Suprapubic skin (tissue), 4 donors: Measurements from ENCODE around the gene CDH1. TPM values are rescaled to one million over a fixed set of nuclear protein-coding genes. Genes with fewer than 3 reads are reported as not detected.

Experiments
- DNase-seq, 2 donors: peaks; one replicate each; pipeline ENCODE4 v3.0.0-alpha.2; 2019; ENCODE audit warnings: low spot score in 2 of 2
- H3K27ac ChIP-seq: fragments of 200-600 bp; sonication (generic); one replicate; pipeline ENCODE4 v1.5.1; 2019
- H3K27me3 ChIP-seq: fragments of 200-600 bp; sonication (generic); one replicate; pipeline ENCODE4 v1.5.1; 2019
- H3K36me3 ChIP-seq: fragments of 200-600 bp; sonication (generic); one replicate; pipeline ENCODE4 v1.5.1; 2019
- H3K4me1 ChIP-seq: fragments of 200-600 bp; sonication (generic); one replicate; pipeline ENCODE4 v1.5.1; 2019
- H3K4me3 ChIP-seq: fragments of 200-600 bp; sonication (generic); one replicate; pipeline ENCODE4 v1.5.1; 2019; ENCODE audit warnings: mild to moderate bottlenecking
- H3K9me3 ChIP-seq: fragments of 200-600 bp; sonication (generic); one replicate; pipeline ENCODE4 v1.5.1; 2019
- EP300 ChIP-seq: sonication (generic); formaldehyde crosslinking; IDR thresholded peaks from one replicate; pipeline ENCODE4 v1.6.1; 2017; ENCODE audit warnings: antibody characterized with exemption
- POLR2A ChIP-seq, 2 donors: fragments of 450-650 bp; IDR thresholded peaks; one replicate each; pipeline ENCODE4 v1.6.1; 2017; ENCODE audit warnings: antibody characterized with exemption in 2 of 2, mild to moderate bottlenecking in 2 of 2, moderate library complexity in 2 of 2
- POLR2AphosphoS5 ChIP-seq, 3 donors: sonication (generic); formaldehyde crosslinking; IDR thresholded peaks; one replicate each; pipeline ENCODE4 v1.6.1; 2017; ENCODE audit warnings: antibody characterized with exemption in 3 of 3
- WGBS: methylation state at CpG from one replicate; pipeline ENCODE4 v1.1.5; 2018; 5-methylcytosine and 5-hydroxymethylcytosine counted together
- total RNA-seq, 4 donors: library from RNA; depleted of rRNA; stranded (reverse); fragments of >200 nt; gene quantifications; one replicate each; pipeline ENCODE4 v1.1.0, GENCODE V29; 2016
- TF ChIP-seq, protein P1 (sequence below), 2 donors: fragments of 200-600 bp in 1 of 2; fragments of 450-650 bp in 1 of 2; sonication (generic) in 1 of 2; IDR thresholded peaks; one replicate each; pipeline ENCODE4 v1.5.1; 2016 to 2019; ENCODE audit warnings: antibody characterized with exemption in 2 of 2, mild to moderate bottlenecking in 1 of 2, moderate library complexity in 1 of 2

Gene CDH1
- total RNA-seq, result 100 to 1,000 TPM; 175 to 248 (median 223) TPM

- Histone ChIP-seq H3K4me1 (peaks cover 35% of the 10 kb centered on the region), H3K27ac (peak within 1 kb of the TSS; percentile 87), H3K4me3 (peak within 1 kb of the TSS; percentile 60), H3K36me3 (no peaks in the 10 kb centered on the region), H3K27me3 (peaks cover 27% of the 10 kb centered on the region), H3K9me3 (no peaks in the 10 kb centered on the region)
- 4% methylated on average over 22 of the region's 63 CpGs for WGBS
- DNase-seq, result peak; percentile 84 to 90
- TF ChIP-seq EP300, result no peak
- peak in 1 of 2 donors; percentile 41 for TF ChIP-seq POLR2A (IDR thresholded peaks at IDR 0.05)
- peak in 1 of 3 donors; percentile 65 for TF ChIP-seq POLR2AphosphoS5 (IDR thresholded peaks at IDR 0.05)
These were observed at the start of gene CDH1 for GRCh38 chr16:68737046-68737729. Gene CDH1, plus strand, starts transcription at chr16:68737292. Its CDS starts 124 bp downstream, at chr16:68737416.

- Histone ChIP-seq H3K4me3 (no peak overlapping the region), H3K27me3 (no peaks in the 10 kb centered on the region), H3K27ac (no peak overlapping the region), H3K36me3 (peaks cover 21% of the 10 kb centered on the region), H3K9me3 (no peaks in the 10 kb centered on the region), H3K4me1 (no peaks in the 10 kb centered on the region)
- WGBS, result 85% methylated on average over 4 of the region's 5 CpGs
- DNase-seq, result no peak
- TF ChIP-seq EP300 (no peak), POLR2AphosphoS5 (IDR thresholded peaks at IDR 0.05) (no peak), POLR2A (IDR thresholded peaks at IDR 0.05) (no peak)
- TF ChIP-seq, protein P1, sequence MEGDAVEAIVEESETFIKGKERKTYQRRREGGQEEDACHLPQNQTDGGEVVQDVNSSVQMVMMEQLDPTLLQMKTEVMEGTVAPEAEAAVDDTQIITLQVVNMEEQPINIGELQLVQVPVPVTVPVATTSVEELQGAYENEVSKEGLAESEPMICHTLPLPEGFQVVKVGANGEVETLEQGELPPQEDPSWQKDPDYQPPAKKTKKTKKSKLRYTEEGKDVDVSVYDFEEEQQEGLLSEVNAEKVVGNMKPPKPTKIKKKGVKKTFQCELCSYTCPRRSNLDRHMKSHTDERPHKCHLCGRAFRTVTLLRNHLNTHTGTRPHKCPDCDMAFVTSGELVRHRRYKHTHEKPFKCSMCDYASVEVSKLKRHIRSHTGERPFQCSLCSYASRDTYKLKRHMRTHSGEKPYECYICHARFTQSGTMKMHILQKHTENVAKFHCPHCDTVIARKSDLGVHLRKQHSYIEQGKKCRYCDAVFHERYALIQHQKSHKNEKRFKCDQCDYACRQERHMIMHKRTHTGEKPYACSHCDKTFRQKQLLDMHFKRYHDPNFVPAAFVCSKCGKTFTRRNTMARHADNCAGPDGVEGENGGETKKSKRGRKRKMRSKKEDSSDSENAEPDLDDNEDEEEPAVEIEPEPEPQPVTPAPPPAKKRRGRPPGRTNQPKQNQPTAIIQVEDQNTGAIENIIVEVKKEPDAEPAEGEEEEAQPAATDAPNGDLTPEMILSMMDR (IDR thresholded peaks at IDR 0.05), result no peak
These were observed 47.2 kb upstream of the CDH1 start for GRCh38 chr16:68689921-68690320.

DNA sequence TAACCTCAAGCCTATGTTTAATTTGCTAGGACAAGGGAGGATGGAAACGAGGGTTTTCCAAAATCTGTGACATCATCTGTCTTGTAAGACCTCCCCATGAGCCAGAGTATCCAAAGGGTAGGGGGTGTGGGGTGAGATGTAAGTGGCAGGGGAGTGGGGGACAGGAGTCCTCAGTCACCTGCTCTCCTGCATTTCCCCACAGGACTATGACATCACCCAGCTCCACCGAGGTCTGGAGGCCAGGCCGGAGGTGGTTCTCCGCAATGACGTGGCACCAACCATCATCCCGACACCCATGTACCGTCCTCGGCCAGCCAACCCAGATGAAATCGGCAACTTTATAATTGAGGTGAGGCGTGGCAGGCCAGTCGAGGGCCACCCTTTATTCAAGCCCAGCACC is 41.5 kb upstream of the CDH1 start:
- WGBS, result 87% methylated on average over 3 of the region's 11 CpGs
- Histone ChIP-seq H3K27ac (no peak overlapping the region), H3K36me3 (peaks cover 18% of the 10 kb centered on the region), H3K27me3 (no peaks in the 10 kb centered on the region), H3K9me3 (no peaks in the 10 kb centered on the region), H3K4me1 (no peaks in the 10 kb centered on the region), H3K4me3 (no peak overlapping the region)
- no peak for DNase-seq
- no peak for TF ChIP-seq POLR2AphosphoS5 (IDR thresholded peaks at IDR 0.05)

DNA sequence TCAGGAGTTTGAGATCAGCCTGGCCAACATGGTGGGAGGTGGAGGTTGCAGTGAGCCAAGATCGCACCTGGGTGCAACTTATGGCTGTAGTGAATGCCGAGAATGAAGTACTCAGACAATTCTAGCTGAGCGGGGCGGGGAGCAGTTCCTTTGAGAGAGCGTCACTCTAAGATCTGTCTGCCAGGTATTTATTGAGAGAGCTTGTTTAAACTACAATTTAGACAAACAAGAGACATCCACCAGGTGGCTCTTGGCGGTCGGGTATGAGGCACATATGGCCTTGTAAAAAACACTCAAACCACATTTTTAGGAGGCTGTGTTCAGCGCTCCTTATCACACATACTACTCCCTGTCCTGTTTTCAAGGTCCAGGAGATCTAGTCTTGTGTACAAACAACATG is 40.6 kb upstream of the CDH1 start:
- H3K27me3 ChIP-seq, result no peaks in the 10 kb centered on the region
- TF ChIP-seq, protein P1 (IDR thresholded peaks at IDR 0.05), result no peak
- TF ChIP-seq EP300 (no peak), POLR2AphosphoS5 (IDR thresholded peaks at IDR 0.05) (no peak), POLR2A (IDR thresholded peaks at IDR 0.05) (no peak)
- 86% methylated on average over 8 of the region's 8 CpGs for WGBS

GRCh38 chr16:68698091-68698490 is 39.0 kb upstream of the CDH1 start:
- 84% methylated on average over 14 of the region's 23 CpGs for WGBS
- no peaks in the 10 kb centered on the region for H3K4me1 ChIP-seq
- H3K27ac ChIP-seq, result no peak overlapping the region
- DNase-seq, result no peak
- H3K9me3 ChIP-seq, result no peaks in the 10 kb centered on the region
- TF ChIP-seq POLR2AphosphoS5 (IDR thresholded peaks at IDR 0.05) (no peak), POLR2A (IDR thresholded peaks at IDR 0.05) (no peak), EP300 (no peak)
- TF ChIP-seq, protein P1 (IDR thresholded peaks at IDR 0.05), result no peak
- no peaks in the 10 kb centered on the region for H3K27me3 ChIP-seq
- H3K36me3 ChIP-seq, result peaks cover 12% of the 10 kb centered on the region
- H3K4me3 ChIP-seq, result no peak overlapping the region

More for the DNA sequence above, 40.6 kb upstream of the CDH1 start:
- Histone ChIP-seq H3K27ac (no peak overlapping the region), H3K9me3 (no peaks in the 10 kb centered on the region), H3K4me1 (no peaks in the 10 kb centered on the region), H3K36me3 (peaks cover 16% of the 10 kb centered on the region), H3K4me3 (no peak overlapping the region)
- no peak for DNase-seq

GRCh38 chr16:68700120-68700519 is 37.0 kb upstream of the CDH1 start:
- no peak for DNase-seq
- H3K36me3 ChIP-seq, result peaks cover 9% of the 10 kb centered on the region
- WGBS, result 43% methylated on average over 6 of the region's 6 CpGs
- H3K27ac ChIP-seq, result no peak overlapping the region
- no peaks in the 10 kb centered on the region for H3K9me3 ChIP-seq
- H3K4me1 ChIP-seq, result no peaks in the 10 kb centered on the region
- no peaks in the 10 kb centered on the region for H3K27me3 ChIP-seq
- H3K4me3 ChIP-seq, result no peak overlapping the region
- no peak for TF ChIP-seq EP300
- no peak for TF ChIP-seq POLR2A (IDR thresholded peaks at IDR 0.05)
- TF ChIP-seq, protein P1 (IDR thresholded peaks at IDR 0.05), result no peak
- TF ChIP-seq POLR2AphosphoS5 (IDR thresholded peaks at IDR 0.05), result no peak
